ENCODE measurements around the gene ZNRF2. TPM values are rescaled to one million over a fixed set of nuclear protein-coding genes. Genes with fewer than 3 reads are reported as not detected.
A peak's percentile ranks its signal among the peaks of the same experiment; 100 is the strongest.

Gene ZNRF2
- total and polyA plus RNA-seq, 9 donors = 3.0 to 24.8 (median 11.5) TPM

DNA sequence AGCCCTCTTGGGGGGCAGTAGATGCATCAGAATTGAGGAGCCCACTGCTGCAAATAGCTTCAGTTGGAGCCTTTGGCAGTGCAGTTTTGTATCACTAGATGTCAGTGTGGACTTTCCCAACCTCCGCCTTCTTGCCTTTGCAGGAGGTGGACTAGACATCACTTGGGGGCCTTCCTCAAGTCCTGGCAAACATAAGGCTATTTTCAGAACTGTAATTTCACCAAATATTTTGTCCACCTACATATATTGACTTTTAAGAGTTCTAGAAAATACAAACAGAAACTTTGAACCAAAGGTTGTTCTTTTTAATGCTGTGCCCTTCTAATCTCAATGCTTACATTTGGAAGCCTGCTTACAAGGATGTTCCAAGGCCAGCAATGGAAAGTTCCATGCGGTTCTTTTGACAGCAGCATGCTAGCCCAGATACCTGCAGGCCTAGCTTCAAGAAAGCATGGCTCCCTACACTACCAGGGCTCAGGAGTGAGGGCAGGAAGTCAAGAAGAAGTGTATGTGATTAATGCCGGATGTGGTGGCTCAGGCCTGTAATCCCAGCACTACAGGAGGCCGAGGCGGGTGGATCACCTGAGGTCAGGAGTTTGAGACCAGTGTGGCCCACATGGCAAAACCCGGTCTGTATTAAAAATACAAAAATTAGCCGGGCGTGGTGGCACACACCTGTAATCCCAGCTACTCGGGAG is 8.0 kb upstream of the ZNRF2 start:
- intact Hi-C loops (cut with DNase I) = loop anchor here in 3 of 4 donors (5.0 to 10.0 kb wide), 4 partner anchors 158 to 466 kb away; no protein-coding TSS in a partner anchor
- no peak overlapping the region for H3K4me3 ChIP-seq
- H3K4me1 ChIP-seq (ENCODE audit: insufficient read depth) = no peaks in the 10 kb centered on the region
- H3K9me3 ChIP-seq = no peaks in the 10 kb centered on the region
- WGBS, 3 donors = 79 to 85% (median 81%) methylated on average over 9 of the region's 9 CpGs
- no peaks in the 10 kb centered on the region for H3K27me3 ChIP-seq
- DNase-seq = peak; percentile 23 to 51 (median 41)
- no peak for TF ChIP-seq POLR2A (IDR thresholded peaks at IDR 0.05)
- no peak for TF ChIP-seq EP300 (IDR thresholded peaks at IDR 0.05)
- peak; percentile 44 to 57 (median 49) for TF ChIP-seq CTCF (IDR thresholded peaks at IDR 0.05)
- H3K36me3 ChIP-seq = no peaks in the 10 kb centered on the region
- H3K27ac ChIP-seq = no peak overlapping the region

DNA sequence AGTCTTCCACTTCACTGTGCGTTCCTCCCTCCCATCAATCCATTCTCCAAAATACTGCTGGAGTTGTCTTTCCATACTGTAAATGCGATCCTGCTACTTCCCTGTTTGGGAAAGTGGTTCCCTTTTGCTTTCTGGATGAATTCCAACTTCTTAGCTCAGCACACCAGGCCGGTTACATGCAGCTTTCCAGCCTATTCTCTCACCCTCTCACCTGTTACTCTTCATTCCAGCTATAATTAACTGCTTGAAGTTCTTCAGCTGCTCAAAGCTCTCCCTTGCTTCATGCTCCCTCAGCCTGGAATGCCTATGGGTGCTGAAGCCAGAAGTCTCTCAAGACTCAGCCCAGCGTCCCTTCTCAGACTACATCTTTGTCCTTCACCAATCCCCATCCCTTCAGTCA is 6.0 kb upstream of the ZNRF2 start:
- Histone ChIP-seq H3K36me3 (no peaks in the 10 kb centered on the region), H3K4me1 (ENCODE audit: insufficient read depth) (no peaks in the 10 kb centered on the region), H3K27me3 (no peaks in the 10 kb centered on the region), H3K9me3 (no peaks in the 10 kb centered on the region), H3K4me3 (no peak overlapping the region), H3K27ac (no peak overlapping the region)
- TF ChIP-seq EP300 (IDR thresholded peaks at IDR 0.05) (no peak), POLR2A (IDR thresholded peaks at IDR 0.05) (no peak), CTCF (IDR thresholded peaks at IDR 0.05) (no peak)
- intact Hi-C loops (cut with DNase I) = loop anchor here in 3 of 4 donors (5.0 to 10.0 kb wide), 4 partner anchors 156 to 464 kb away; no protein-coding TSS in a partner anchor
- WGBS, 3 donors = 65 to 73% (median 69%) methylated on average over 4 of the region's 4 CpGs
- DNase-seq = no peak

GRCh38 chr7:30278849-30279652 is 5.3 kb upstream of the ZNRF2 start:
- Histone ChIP-seq H3K4me3 (no peak overlapping the region), H3K27me3 (no peaks in the 10 kb centered on the region), H3K27ac (no peak overlapping the region), H3K4me1 (ENCODE audit: insufficient read depth) (no peaks in the 10 kb centered on the region), H3K36me3 (no peaks in the 10 kb centered on the region), H3K9me3 (no peaks in the 10 kb centered on the region)
- no peak for DNase-seq
- intact Hi-C loops (cut with DNase I) = loop anchor here in 3 of 4 donors (5.0 to 10.0 kb wide), 4 partner anchors 156 to 463 kb away; no protein-coding TSS in a partner anchor
- TF ChIP-seq EP300 (IDR thresholded peaks at IDR 0.05) (no peak), CTCF (IDR thresholded peaks at IDR 0.05) (no peak), POLR2A (IDR thresholded peaks at IDR 0.05) (no peak)
- 72 to 75% (median 73%) methylated on average over 8 of the region's 8 CpGs for WGBS, 3 donors

- 68 to 76% (median 72%) methylated on average over 2 of the region's 2 CpGs for WGBS, 3 donors
- no peaks in the 10 kb centered on the region for H3K9me3 ChIP-seq
- no peak overlapping the region for H3K4me3 ChIP-seq
- no peak for TF ChIP-seq POLR2A (IDR thresholded peaks at IDR 0.05)
- no peak for TF ChIP-seq CTCF (IDR thresholded peaks at IDR 0.05)
- TF ChIP-seq EP300 (IDR thresholded peaks at IDR 0.05) = no peak
- H3K4me1 ChIP-seq (ENCODE audit: insufficient read depth) = no peaks in the 10 kb centered on the region
- H3K27ac ChIP-seq = no peak overlapping the region
- no peak for DNase-seq
- H3K27me3 ChIP-seq = no peaks in the 10 kb centered on the region
- intact Hi-C loops (cut with DNase I) = loop anchor here in 3 of 4 donors (5.0 to 10.0 kb wide), 4 partner anchors 155 to 463 kb away; no protein-coding TSS in a partner anchor
- no peaks in the 10 kb centered on the region for H3K36me3 ChIP-seq
These were observed 4.8 kb upstream of the ZNRF2 start for GRCh38 chr7:30279653-30279904.

Measured in ovary (tissue), 9 donors.